GM18870 (cell line): Measurements from ENCODE around the gene NLGN1.

Source experiments
- ATAC-seq: cut with Tn5 transposase; IDR thresholded peaks from one replicate; pipeline ENCODE4 v1.9.1; 2021; ENCODE audit warnings: moderate library complexity; ENCODE audit not compliant: unreplicated experiment

The NLGN1 gene

GRCh38 chr3:174126990-174127758, 729.6 kb downstream of the NLGN1 start:
- no peak for ATAC-seq

- ATAC-seq = no peak
Observed at GRCh38 chr3:174132006-174132405, 734.5 kb downstream of the NLGN1 start.

- no peak for ATAC-seq
Observed at GRCh38 chr3:174132421-174133042, 735.0 kb downstream of the NLGN1 start.

GRCh38 chr3:174146008-174146407, 748.5 kb downstream of the NLGN1 start:
- no peak for ATAC-seq

GRCh38 chr3:174147798-174148197, 750.3 kb downstream of the NLGN1 start:
- no peak for ATAC-seq

GRCh38 chr3:174153871-174154270, 756.3 kb downstream of the NLGN1 start:
- no peak for ATAC-seq

- no peak for ATAC-seq
Observed at GRCh38 chr3:174156200-174156599, 758.7 kb downstream of the NLGN1 start.

- no peak for ATAC-seq
Observed at GRCh38 chr3:174158674-174159073, 761.1 kb downstream of the NLGN1 start.

GRCh38 chr3:174159604-174160003, 762.1 kb downstream of the NLGN1 start:
- no peak for ATAC-seq

- ATAC-seq = no peak
Observed at GRCh38 chr3:174162550-174162949, 765.0 kb downstream of the NLGN1 start.

GRCh38 chr3:174168026-174168425, 770.5 kb downstream of the NLGN1 start:
- ATAC-seq = no peak

GRCh38 chr3:174168538-174169254, 771.2 kb downstream of the NLGN1 start:
- ATAC-seq = no peak

- no peak for ATAC-seq
Observed at GRCh38 chr3:174169736-174170135, 772.2 kb downstream of the NLGN1 start.

- no peak for ATAC-seq
Observed at GRCh38 chr3:174170248-174170647, 772.7 kb downstream of the NLGN1 start.

GRCh38 chr3:174186377-174186989, 788.9 kb downstream of the NLGN1 start:
- ATAC-seq = no peak

- ATAC-seq = peak; percentile 92
Observed at GRCh38 chr3:174191380-174191779, 793.8 kb downstream of the NLGN1 start.

GRCh38 chr3:174191895-174192294, 794.4 kb downstream of the NLGN1 start:
- no peak for ATAC-seq

- ATAC-seq = no peak
Observed at GRCh38 chr3:174192471-174192870, 794.9 kb downstream of the NLGN1 start.

GRCh38 chr3:174193604-174194003, 796.1 kb downstream of the NLGN1 start:
- ATAC-seq = no peak

- ATAC-seq = no peak
Observed at GRCh38 chr3:174197416-174197815, 799.9 kb downstream of the NLGN1 start.

- no peak for ATAC-seq
Observed at GRCh38 chr3:174198199-174198598, 800.7 kb downstream of the NLGN1 start.
